MM.1S (cell line): ENCODE data around the gene CXCR5.

ENCODE experiments used
- CTCF ChIP-seq: fragments of 300-600 bp; sonication (generic); IDR thresholded peaks from 2 replicates; pipeline ENCODE4 v1.5.1; 2016; ENCODE audit warnings: antibody characterized with exemption, low read length, mixed read lengths
- EZH2 ChIP-seq: fragments of 300-600 bp; sonication (generic); optimal IDR thresholded peaks from 2 replicates; pipeline ENCODE3; 2017; ENCODE audit warnings: low read depth, mild to moderate bottlenecking, antibody characterized with exemption, low read length, mixed read lengths
- EZH2phosphoT487 ChIP-seq: fragments of 300-600 bp; sonication (generic); IDR thresholded peaks from 2 replicates; pipeline ENCODE4 v1.6.1; 2018; ENCODE audit warnings: antibody characterized with exemption, low read length

DNA sequence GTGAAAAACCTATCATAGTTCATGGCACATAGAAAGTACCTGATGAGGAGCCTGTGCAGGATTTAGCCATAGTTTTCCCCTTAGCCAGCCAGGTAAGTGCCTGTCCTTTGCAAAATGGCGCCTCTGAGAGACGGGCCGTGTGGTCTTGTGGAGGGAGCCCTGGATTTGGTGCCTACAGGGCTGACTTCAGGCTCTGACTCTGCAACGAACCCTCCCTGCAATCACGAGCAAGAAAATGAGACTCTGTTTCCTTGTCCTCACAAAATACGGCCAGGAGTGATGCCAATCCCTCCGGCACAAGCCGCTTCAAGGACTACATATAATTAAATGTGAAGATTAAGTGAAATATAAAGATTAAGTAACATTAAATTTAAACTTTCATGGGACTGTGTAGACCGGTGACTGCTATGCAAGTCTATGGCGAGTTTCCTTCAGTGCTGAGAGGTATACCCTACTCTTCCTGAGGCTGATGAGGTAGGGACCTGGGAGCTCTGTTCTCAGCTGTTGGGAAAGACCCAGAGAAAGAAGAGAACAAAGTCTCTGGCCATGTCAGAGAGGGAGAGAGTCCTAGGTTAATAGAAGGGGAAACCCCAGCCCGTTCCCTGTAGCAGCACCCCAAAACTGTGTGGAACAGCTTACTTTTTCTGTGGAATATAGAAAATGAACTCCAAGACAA lies 6.1 kb upstream of the CXCR5 start:
- TF ChIP-seq CTCF, result no peak
- no peak for TF ChIP-seq EZH2phosphoT487
- TF ChIP-seq EZH2, result no peak
